Endothelial cell of umbilical vein (primary cell): ENCODE measurements around the gene PRDM16. TPM values are rescaled to one million over a fixed set of nuclear protein-coding genes. Genes with fewer than 3 reads are reported as not detected.

Experiments used
- BruUV-seq: library from RNA; stranded (reverse); fragments of 400-500 nt; replicated peaks from 2 replicates; lab custom pipeline; 2021; lab: Mats Ljungman, UMichigan
- CTCF ChIA-PET: fragments of 300-600, 350-600 bp; sonication (Branson Sonifier 250); formaldehyde crosslinking; loops from one replicate; lab custom pipeline; 2021; ENCODE audit warnings: antibody characterized with exemption, inconsistent platforms; lab: Charles Lee
- POLR2A ChIA-PET: fragments of 300-600, 350-600 bp; sonication (Branson Sonifier 250); formaldehyde crosslinking; loops from one replicate; lab custom pipeline; 2021; ENCODE audit warnings: antibody characterized with exemption, inconsistent platforms; lab: Charles Lee
- DNase-seq: peaks from one replicate; pipeline ENCODE4 v3.0.0-alpha.2; 2011; ENCODE audit warnings: low read depth, low spot score
- FAIRE-seq: peaks from 2 replicates; lab custom pipeline; 2011; peaks lifted over from hg19 to GRCh38; lab: Jason Lieb, UNC
- H2AFZ ChIP-seq: 2 replicates; pipeline ENCODE4 v1.6.0; 2012; ENCODE audit warnings: low read depth, low read length, control low read depth, inconsistent platforms
- H3K27ac ChIP-seq: 2 replicates; pipeline ENCODE4 v1.5.1; 2011; ENCODE audit warnings: low read depth, mild to moderate bottlenecking, control low read depth, low read length, moderate library complexity; ENCODE audit not compliant: insufficient read depth
- H3K27me3 ChIP-seq, 2 experiments: 2 replicates each; pipeline versions ENCODE4 v1.6.0 to v1.6.1; 2011; ENCODE audit warnings: low read length in 2 of 2, mixed read lengths in 1 of 2; ENCODE audit not compliant: control insufficient read depth in 2 of 2, insufficient read depth in 2 of 2
- H3K36me3 ChIP-seq, 2 experiments: 2 replicates in 1 of 2; 3 replicates in 1 of 2; pipeline ENCODE4 v1.5.1; 2011; ENCODE audit warnings: low read length in 2 of 2, mild to moderate bottlenecking in 1 of 2, moderate library complexity in 1 of 2; ENCODE audit not compliant: control insufficient read depth in 2 of 2, insufficient read depth in 2 of 2; ENCODE audit errors: extremely low read depth in 1 of 2
- H3K4me1 ChIP-seq: 3 replicates; pipeline ENCODE4 v1.5.1; 2011; ENCODE audit warnings: mild to moderate bottlenecking, low read length; ENCODE audit not compliant: control insufficient read depth, insufficient read depth; ENCODE audit errors: extremely low read depth
- H3K4me2 ChIP-seq: 2 replicates; pipeline ENCODE4 v1.6.1; 2011; ENCODE audit warnings: low read length, control low read depth, mixed read lengths; ENCODE audit not compliant: insufficient read depth
- H3K4me3 ChIP-seq, 3 experiments: fragments of 200-600 bp in 1 of 3; sonication (generic), shearing (Covaris generic) in 1 of 3; replicated peaks in 1 of 3; 2 replicates each; pipeline ENCODE4 v1.5.1; 2011 to 2016; ENCODE audit warnings: control low read depth in 3 of 3, low read length in 3 of 3, mild to moderate bottlenecking in 2 of 3, inconsistent platforms in 1 of 3, low read depth in 1 of 3, moderate library complexity in 1 of 3; ENCODE audit not compliant: insufficient read depth in 1 of 3
- H3K79me2 ChIP-seq: 2 replicates; pipeline ENCODE4 v1.6.0; 2012; ENCODE audit warnings: low read length, inconsistent platforms; ENCODE audit not compliant: control insufficient read depth, insufficient read depth
- H3K9ac ChIP-seq: replicated peaks from 2 replicates; pipeline ENCODE3; 2011; ENCODE audit warnings: low read length, control low read depth; ENCODE audit not compliant: insufficient read depth; ENCODE audit errors: extremely low read depth
- H3K9me1 ChIP-seq: replicated peaks from 3 replicates; pipeline ENCODE4 v1.6.0; 2011; ENCODE audit warnings: mild to moderate bottlenecking, low read length; ENCODE audit not compliant: control insufficient read depth, insufficient read depth; ENCODE audit errors: extremely low read depth
- H3K9me3 ChIP-seq: replicated peaks from 2 replicates; pipeline ENCODE4 v1.5.1; 2012; ENCODE audit warnings: low read length, inconsistent platforms; ENCODE audit not compliant: control insufficient read depth, insufficient read depth
- H4K20me1 ChIP-seq: replicated peaks from 2 replicates; pipeline ENCODE3; 2011; ENCODE audit warnings: mild to moderate bottlenecking, low read length; ENCODE audit not compliant: control insufficient read depth, insufficient read depth; ENCODE audit errors: extremely low read depth
- EZH2 ChIP-seq: IDR thresholded peaks from 2 replicates; pipeline ENCODE4 v1.6.1; 2012; ENCODE audit warnings: borderline replicate concordance, low read depth, mild to moderate bottlenecking, moderate library complexity, low read length, inconsistent platforms; ENCODE audit not compliant: severe bottlenecking
- FOS ChIP-seq: IDR thresholded peaks from 2 replicates; pipeline ENCODE4 v1.6.1; 2011; ENCODE audit warnings: mild to moderate bottlenecking, low read length, moderate library complexity, borderline replicate concordance; ENCODE audit not compliant: insufficient read depth
- GATA2 ChIP-seq: IDR thresholded peaks from 2 replicates; pipeline ENCODE4 v1.7.0; 2011; ENCODE audit warnings: low read depth, mild to moderate bottlenecking, moderate library complexity, mixed read lengths, low read length; ENCODE audit not compliant: insufficient read length, insufficient read depth
- JUN ChIP-seq: IDR thresholded peaks from 2 replicates; pipeline ENCODE4 v1.6.1; 2011; ENCODE audit warnings: borderline replicate concordance, low read depth; ENCODE audit not compliant: insufficient read length, insufficient read depth
- MYC ChIP-seq: IDR thresholded peaks from one replicate; pipeline ENCODE4 v1.6.1; 2011; ENCODE audit warnings: mild to moderate bottlenecking, low read depth, low read length
- POLR2A ChIP-seq: IDR thresholded peaks from 2 replicates; pipeline ENCODE4 v1.6.1; 2012; ENCODE audit warnings: low read depth, mild to moderate bottlenecking, control low read depth, low read length
- POLR2AphosphoS5 ChIP-seq: IDR thresholded peaks from 2 replicates; pipeline ENCODE4 v1.6.1; 2012; ENCODE audit warnings: low read depth, mild to moderate bottlenecking, control low read depth, low read length, moderate library complexity; ENCODE audit not compliant: insufficient read depth
- dilution Hi-C: fragments of 300-500 bp; cut with MboI; formaldehyde crosslinking; loops from one replicate; pipeline ENCODE4 v1.15.0; 2019; ENCODE audit warnings: low sequenced_read_pairs; ENCODE audit not compliant: extremely low pct_ligation_motif_present
- intact Hi-C: fragments of 100-400 bp; cut with micrococcal nuclease; formaldehyde crosslinking; loops from one replicate; pipeline ENCODE4 v1.10.0; 2022
- polyA plus RNA-seq, 4 experiments: library from polyadenylated mRNA; depleted of rRNA in 3 of 4; stranded (reverse) in 3 of 4; unstranded in 1 of 4; fragments of >200 nt; gene quantifications; 2 replicates each; pipeline versions ENCODE4 v1.2.1 to v1.2.3, GENCODE V29; 2011 to 2012; ENCODE audit warnings: missing spikeins in 1 of 4
- total RNA-seq: library from RNA; stranded (reverse); gene quantifications from 2 replicates; pipeline ENCODE4 v1.2.3, GENCODE V29; 2021
- TF ChIP-seq, protein P1 (sequence below), 2 donors: IDR thresholded peaks; 1 replicate in 1 of 2; 2 replicates in 1 of 2; pipeline ENCODE4 v1.5.1; 2011; ENCODE audit warnings: low read length in 2 of 2, mild to moderate bottlenecking in 2 of 2, moderate library complexity in 2 of 2, control low read depth in 1 of 2, inconsistent platforms in 1 of 2, low read depth in 1 of 2; ENCODE audit not compliant: insufficient read depth in 1 of 2; ENCODE audit errors: extremely low read depth in 1 of 2
- TF ChIP-seq, protein P2 (sequence below): IDR thresholded peaks from 2 replicates; pipeline ENCODE4 v1.6.1; 2011; ENCODE audit not compliant: insufficient read depth, insufficient read length

The PRDM16 gene
- total and polyA plus RNA-seq, 2 donors (not counting 3 experiments of a cell fraction or from before 2014, with no cell fraction given): not detected

- FAIRE-seq: no peak
Measured at GRCh38 chr1:3251807-3252428, 182.9 kb downstream of the PRDM16 start.

DNA sequence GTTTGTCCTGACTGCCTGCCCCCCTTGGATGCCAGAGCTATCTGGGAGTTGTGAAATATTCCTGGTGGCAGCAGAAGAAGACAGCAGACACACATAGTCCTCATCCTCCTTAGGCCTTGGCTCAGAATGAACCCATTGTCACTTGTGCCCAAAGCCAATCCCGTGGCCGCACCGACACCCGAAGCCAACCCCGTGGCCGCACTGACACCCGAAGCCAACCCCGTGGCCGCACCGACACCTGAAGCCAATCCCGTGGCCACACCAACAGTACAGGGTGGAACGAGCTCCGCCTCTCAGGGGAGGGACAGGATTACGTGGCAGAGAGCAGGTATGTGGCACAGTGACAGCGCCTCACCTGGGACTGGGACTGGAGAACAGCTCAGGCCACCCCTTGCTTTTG is 186.7 kb downstream of the PRDM16 start:
- dilution Hi-C loops: no loop called here
- no peak overlapping the region for H3K4me3 ChIP-seq
- no peaks in the 10 kb centered on the region for H3K36me3 ChIP-seq
- POLR2A ChIA-PET: no interaction called here
- no peaks in the 10 kb centered on the region for H4K20me1 ChIP-seq
- intact Hi-C loops: no loop called here
- H2AFZ ChIP-seq: no peak overlapping the region
- BruUV-seq: no TSS peak
- H3K27ac ChIP-seq: no peak overlapping the region
- H3K79me2 ChIP-seq: no peaks in the 10 kb centered on the region
- TF ChIP-seq, protein P1, sequence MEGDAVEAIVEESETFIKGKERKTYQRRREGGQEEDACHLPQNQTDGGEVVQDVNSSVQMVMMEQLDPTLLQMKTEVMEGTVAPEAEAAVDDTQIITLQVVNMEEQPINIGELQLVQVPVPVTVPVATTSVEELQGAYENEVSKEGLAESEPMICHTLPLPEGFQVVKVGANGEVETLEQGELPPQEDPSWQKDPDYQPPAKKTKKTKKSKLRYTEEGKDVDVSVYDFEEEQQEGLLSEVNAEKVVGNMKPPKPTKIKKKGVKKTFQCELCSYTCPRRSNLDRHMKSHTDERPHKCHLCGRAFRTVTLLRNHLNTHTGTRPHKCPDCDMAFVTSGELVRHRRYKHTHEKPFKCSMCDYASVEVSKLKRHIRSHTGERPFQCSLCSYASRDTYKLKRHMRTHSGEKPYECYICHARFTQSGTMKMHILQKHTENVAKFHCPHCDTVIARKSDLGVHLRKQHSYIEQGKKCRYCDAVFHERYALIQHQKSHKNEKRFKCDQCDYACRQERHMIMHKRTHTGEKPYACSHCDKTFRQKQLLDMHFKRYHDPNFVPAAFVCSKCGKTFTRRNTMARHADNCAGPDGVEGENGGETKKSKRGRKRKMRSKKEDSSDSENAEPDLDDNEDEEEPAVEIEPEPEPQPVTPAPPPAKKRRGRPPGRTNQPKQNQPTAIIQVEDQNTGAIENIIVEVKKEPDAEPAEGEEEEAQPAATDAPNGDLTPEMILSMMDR (IDR thresholded peaks at IDR 0.05; ENCODE audit: extremely low read depth in 1 of 2, insufficient read depth in 1 of 2, low read depth in 1 of 2, low read length in 2 of 2): no peak
- TF ChIP-seq, protein P2, sequence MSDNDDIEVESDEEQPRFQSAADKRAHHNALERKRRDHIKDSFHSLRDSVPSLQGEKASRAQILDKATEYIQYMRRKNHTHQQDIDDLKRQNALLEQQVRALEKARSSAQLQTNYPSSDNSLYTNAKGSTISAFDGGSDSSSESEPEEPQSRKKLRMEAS: no peak
- TF ChIP-seq JUN (no peak), POLR2A (no peak), EZH2 (no peak), FOS (no peak), POLR2AphosphoS5 (no peak), GATA2 (no peak), MYC (no peak)
- H3K9me3 ChIP-seq: no peaks in the 10 kb centered on the region
- no peaks in the 10 kb centered on the region for H3K27me3 ChIP-seq
- FAIRE-seq (no peak), DNase-seq (no peak)
- H3K9ac ChIP-seq: no peak overlapping the region
- H3K4me1 ChIP-seq: no peaks in the 10 kb centered on the region
- no peaks in the 10 kb centered on the region for H3K9me1 ChIP-seq
- CTCF ChIA-PET: no interaction called here
- no peak overlapping the region for H3K4me2 ChIP-seq

More at GRCh38 chr1:3251807-3252428, 182.9 kb downstream of the PRDM16 start:
- dilution Hi-C loops (no loop called here), intact Hi-C loops (no loop called here)
- POLR2A ChIA-PET: no interaction called here
- Histone ChIP-seq H3K4me2 (no peak overlapping the region), H3K9ac (no peak overlapping the region), H3K4me1 (no peaks in the 10 kb centered on the region), H3K9me1 (no peaks in the 10 kb centered on the region), H3K27ac (no peak overlapping the region), H3K79me2 (no peaks in the 10 kb centered on the region), H2AFZ (no peak overlapping the region), H4K20me1 (no peaks in the 10 kb centered on the region), H3K27me3 (peaks cover 0 to 5% of the 10 kb centered on the region in 2 experiments), H3K36me3 (no peaks in the 10 kb centered on the region), H3K9me3 (no peaks in the 10 kb centered on the region), H3K4me3 (no peak overlapping the region)
- BruUV-seq: no TSS peak
- TF ChIP-seq, protein P1 (IDR thresholded peaks at IDR 0.05; ENCODE audit: extremely low read depth in 1 of 2, insufficient read depth in 1 of 2, low read depth in 1 of 2, low read length in 2 of 2): no peak
- DNase-seq: no peak
- CTCF ChIA-PET: no interaction called here
